Measurements from ENCODE around the gene RAB7B. TPM values are rescaled to one million over a fixed set of nuclear protein-coding genes. Genes with fewer than 3 reads are reported as not detected.

Gene RAB7B
- total RNA-seq, 4 donors from 2014 or later: 0.78 to 2.4 (median 1.3) TPM

DNA sequence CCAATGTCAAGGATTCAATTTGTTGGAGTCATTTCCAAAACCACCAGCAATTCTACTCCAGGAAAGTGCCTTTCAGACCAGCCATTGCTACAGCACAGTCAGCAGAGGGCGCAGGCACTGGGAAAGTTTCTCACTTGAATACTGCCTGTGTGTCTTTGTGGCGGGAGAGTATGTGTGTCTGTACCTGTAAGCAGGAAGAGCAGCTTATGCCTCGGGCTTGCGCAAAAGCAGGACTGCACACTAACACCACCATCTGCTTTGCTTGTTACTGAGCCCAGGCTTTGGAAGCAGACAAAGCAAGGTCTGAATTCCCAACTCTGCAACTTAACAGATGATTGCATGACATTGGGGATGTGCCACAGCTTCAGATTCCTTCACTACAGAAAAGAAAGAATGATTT is 27.5 kb upstream of the RAB7B start:
- Histone ChIP-seq H3K4me3 (no peak overlapping the region), H3K27me3 (peaks cover 0 to 7% of the 10 kb centered on the region in 2 donors), H3K27ac (no peak overlapping the region), H3K36me3 (no peaks in the 10 kb centered on the region), H3K9me3 (no peaks in the 10 kb centered on the region), H3K4me1 (no peaks in the 10 kb centered on the region)
- no peak for TF ChIP-seq EP300 (IDR thresholded peaks at IDR 0.05)
- TF ChIP-seq POLR2A (IDR thresholded peaks at IDR 0.05): no peak
- TF ChIP-seq, protein P1, sequence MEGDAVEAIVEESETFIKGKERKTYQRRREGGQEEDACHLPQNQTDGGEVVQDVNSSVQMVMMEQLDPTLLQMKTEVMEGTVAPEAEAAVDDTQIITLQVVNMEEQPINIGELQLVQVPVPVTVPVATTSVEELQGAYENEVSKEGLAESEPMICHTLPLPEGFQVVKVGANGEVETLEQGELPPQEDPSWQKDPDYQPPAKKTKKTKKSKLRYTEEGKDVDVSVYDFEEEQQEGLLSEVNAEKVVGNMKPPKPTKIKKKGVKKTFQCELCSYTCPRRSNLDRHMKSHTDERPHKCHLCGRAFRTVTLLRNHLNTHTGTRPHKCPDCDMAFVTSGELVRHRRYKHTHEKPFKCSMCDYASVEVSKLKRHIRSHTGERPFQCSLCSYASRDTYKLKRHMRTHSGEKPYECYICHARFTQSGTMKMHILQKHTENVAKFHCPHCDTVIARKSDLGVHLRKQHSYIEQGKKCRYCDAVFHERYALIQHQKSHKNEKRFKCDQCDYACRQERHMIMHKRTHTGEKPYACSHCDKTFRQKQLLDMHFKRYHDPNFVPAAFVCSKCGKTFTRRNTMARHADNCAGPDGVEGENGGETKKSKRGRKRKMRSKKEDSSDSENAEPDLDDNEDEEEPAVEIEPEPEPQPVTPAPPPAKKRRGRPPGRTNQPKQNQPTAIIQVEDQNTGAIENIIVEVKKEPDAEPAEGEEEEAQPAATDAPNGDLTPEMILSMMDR (IDR thresholded peaks at IDR 0.05): peak in 4 of 5 experiments; percentile 44 to 69 (median 65)
- 4 to 13% methylated on average over 4 of the region's 4 CpGs for WGBS, 2 donors
- DNase-seq (ENCODE audit: low spot score in 2 of 2): peak; percentile 36 to 40

DNA sequence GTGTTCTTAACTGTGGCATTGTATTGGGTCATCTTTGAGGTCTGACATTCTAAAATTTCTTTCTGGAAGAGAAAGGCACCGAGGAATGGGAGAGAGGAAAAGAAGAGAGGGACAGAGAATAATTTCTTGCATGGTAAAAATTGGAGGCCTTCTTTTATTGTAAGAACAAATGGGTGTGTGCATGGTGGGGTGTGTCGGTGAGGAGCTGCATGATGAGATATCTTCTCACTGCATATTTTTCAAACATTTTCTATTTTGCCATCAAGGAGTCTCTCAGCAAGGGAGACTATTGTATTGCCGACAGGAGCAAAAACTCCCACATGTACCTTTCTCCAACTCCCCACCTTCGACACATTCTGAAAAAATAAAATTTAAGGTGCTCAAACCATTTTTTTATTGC is 27.0 kb upstream of the RAB7B start:
- Histone ChIP-seq H3K4me3 (no peak overlapping the region), H3K27ac (no peak overlapping the region), H3K4me1 (no peaks in the 10 kb centered on the region), H3K27me3 (peaks cover 0 to 5% of the 10 kb centered on the region in 2 donors), H3K9me3 (no peaks in the 10 kb centered on the region), H3K36me3 (no peaks in the 10 kb centered on the region)
- TF ChIP-seq, protein P1 (IDR thresholded peaks at IDR 0.05): no peak
- TF ChIP-seq POLR2A (IDR thresholded peaks at IDR 0.05) (no peak), EP300 (IDR thresholded peaks at IDR 0.05) (no peak)
- DNase-seq (ENCODE audit: low spot score in 2 of 2): no peak
- WGBS, 2 donors: 75 to 76% methylated on average over 4 of the region's 4 CpGs

GRCh38 chr1:206029484-206029883 is 26.3 kb upstream of the RAB7B start:
- WGBS, 2 donors: 62 to 65% methylated on average over 4 of the region's 4 CpGs
- H3K4me1 ChIP-seq: no peaks in the 10 kb centered on the region
- peak; percentile 21 to 47 for DNase-seq (ENCODE audit: low spot score in 2 of 2)
- no peaks in the 10 kb centered on the region for H3K36me3 ChIP-seq
- H3K4me3 ChIP-seq: no peak overlapping the region
- no peak overlapping the region for H3K27ac ChIP-seq
- H3K27me3 ChIP-seq: no peaks in the 10 kb centered on the region
- TF ChIP-seq POLR2A (IDR thresholded peaks at IDR 0.05) (no peak), EP300 (IDR thresholded peaks at IDR 0.05) (no peak)
- TF ChIP-seq, protein P1 (IDR thresholded peaks at IDR 0.05): no peak
- H3K9me3 ChIP-seq: no peaks in the 10 kb centered on the region

GRCh38 chr1:206025283-206025820 is 22.2 kb upstream of the RAB7B start:
- no peak for DNase-seq (ENCODE audit: low spot score in 2 of 2)
- WGBS, 2 donors: 65 to 70% methylated on average over 3 of the region's 3 CpGs
- H3K4me1 ChIP-seq: no peaks in the 10 kb centered on the region
- no peak overlapping the region for H3K4me3 ChIP-seq
- H3K27me3 ChIP-seq: no peaks in the 10 kb centered on the region
- H3K27ac ChIP-seq: no peak overlapping the region
- no peaks in the 10 kb centered on the region for H3K9me3 ChIP-seq
- no peaks in the 10 kb centered on the region for H3K36me3 ChIP-seq
- TF ChIP-seq EP300 (IDR thresholded peaks at IDR 0.05) (no peak), POLR2A (IDR thresholded peaks at IDR 0.05) (no peak)
- TF ChIP-seq, protein P1 (IDR thresholded peaks at IDR 0.05): no peak

DNA sequence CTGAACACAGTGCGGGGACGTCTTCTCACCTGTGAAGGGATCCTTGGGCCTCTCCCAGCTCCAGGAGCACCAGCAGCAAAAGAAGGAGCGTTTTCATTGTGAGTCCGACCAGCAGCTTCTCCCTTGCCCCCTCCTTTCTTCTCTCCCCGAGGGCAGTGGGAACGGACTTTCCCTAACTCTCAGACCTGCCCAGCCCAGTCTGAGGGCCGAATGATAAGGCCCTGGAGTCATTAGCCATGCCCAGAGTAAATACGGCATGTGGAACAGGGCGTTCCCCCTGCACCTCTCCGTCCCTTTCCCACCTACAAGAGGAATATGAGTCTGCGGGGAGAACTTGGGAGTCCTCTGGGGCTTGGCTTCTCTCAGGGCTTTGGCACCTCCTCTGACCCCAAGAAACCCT is 20.5 kb upstream of the RAB7B start, which contains the start of gene CTSE:
TSS of gene CTSE (minus strand) at position 201 of the 400 bp plus-strand sequence. CDS start at position 97, 104 bp downstream.
- Histone ChIP-seq H3K9me3 (no peaks in the 10 kb centered on the region), H3K27ac (no peak within 1 kb of the TSS), H3K4me3 (no peak within 1 kb of the TSS), H3K36me3 (no peaks in the 10 kb centered on the region), H3K4me1 (no peaks in the 10 kb centered on the region), H3K27me3 (no peaks in the 10 kb centered on the region)
- WGBS, 2 donors: 88 to 90% methylated on average over 11 of the region's 11 CpGs
- TF ChIP-seq EP300 (IDR thresholded peaks at IDR 0.05) (no peak), POLR2A (IDR thresholded peaks at IDR 0.05) (no peak)
- TF ChIP-seq, protein P1 (IDR thresholded peaks at IDR 0.05): no peak
- no peak for DNase-seq (ENCODE audit: low spot score in 2 of 2)
